Measurements from ENCODE around the gene TC2N.

Gene TC2N

DNA sequence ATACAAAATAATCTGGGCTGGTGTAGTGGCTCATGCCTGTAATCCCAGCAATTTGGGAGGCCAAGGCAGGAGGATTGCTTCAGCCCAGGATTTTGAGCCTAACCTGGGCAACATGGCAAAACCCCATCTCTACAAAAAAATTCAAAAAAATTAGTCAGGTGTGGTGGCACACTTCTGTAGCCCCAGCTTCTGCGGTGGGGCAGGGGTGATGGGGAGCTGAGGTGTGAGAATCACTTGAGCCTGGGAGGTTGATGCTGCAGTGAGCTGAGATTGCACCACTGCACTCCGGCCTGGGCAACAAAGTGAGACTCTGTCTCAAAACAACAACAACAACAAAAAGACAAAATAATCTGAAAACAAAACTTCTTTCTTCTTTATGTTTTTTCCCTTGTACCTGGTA lies 66.0 kb downstream of the TC2N start:
- no peak overlapping the region for H3K27ac ChIP-seq
- TF ChIP-seq, protein P1, sequence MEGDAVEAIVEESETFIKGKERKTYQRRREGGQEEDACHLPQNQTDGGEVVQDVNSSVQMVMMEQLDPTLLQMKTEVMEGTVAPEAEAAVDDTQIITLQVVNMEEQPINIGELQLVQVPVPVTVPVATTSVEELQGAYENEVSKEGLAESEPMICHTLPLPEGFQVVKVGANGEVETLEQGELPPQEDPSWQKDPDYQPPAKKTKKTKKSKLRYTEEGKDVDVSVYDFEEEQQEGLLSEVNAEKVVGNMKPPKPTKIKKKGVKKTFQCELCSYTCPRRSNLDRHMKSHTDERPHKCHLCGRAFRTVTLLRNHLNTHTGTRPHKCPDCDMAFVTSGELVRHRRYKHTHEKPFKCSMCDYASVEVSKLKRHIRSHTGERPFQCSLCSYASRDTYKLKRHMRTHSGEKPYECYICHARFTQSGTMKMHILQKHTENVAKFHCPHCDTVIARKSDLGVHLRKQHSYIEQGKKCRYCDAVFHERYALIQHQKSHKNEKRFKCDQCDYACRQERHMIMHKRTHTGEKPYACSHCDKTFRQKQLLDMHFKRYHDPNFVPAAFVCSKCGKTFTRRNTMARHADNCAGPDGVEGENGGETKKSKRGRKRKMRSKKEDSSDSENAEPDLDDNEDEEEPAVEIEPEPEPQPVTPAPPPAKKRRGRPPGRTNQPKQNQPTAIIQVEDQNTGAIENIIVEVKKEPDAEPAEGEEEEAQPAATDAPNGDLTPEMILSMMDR (conservative IDR thresholded peaks at IDR 0.05): no peak

DNA sequence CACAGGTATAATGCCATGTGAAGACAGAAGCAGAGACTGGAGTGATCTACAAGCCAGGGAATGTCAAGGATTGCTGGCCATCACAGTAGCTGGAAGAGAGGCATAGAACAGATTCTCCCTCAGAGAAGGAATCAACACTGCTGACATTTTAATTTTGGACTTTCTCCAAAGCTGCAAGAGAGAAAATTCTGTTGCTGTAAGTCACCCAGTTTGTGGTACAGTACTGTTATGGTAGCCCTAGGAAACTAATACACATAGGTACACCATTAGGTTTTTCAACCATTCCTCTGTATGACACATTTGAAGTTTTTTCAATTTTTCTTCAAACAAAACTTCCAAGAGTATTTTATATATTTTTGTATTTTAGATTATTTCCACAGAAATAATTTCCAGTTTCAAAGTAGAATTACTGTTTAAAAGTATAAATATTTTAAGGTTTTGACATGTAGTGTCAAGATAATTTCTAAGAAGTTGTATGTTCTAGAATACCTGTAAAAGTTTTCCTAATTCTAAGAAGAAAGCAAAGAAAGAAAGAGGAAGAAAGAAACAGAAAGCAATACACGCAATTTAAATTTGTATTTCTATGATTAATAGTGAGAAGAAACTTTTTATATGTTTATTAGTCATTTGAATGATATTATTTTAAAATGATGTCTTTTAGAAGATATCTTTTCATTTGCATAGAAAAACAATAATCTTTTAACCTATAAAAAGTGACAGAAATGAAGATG lies 70.6 kb downstream of the TC2N start:
- no peak overlapping the region for H3K27ac ChIP-seq
- TF ChIP-seq, protein P1 (conservative IDR thresholded peaks at IDR 0.05): no peak

DNA sequence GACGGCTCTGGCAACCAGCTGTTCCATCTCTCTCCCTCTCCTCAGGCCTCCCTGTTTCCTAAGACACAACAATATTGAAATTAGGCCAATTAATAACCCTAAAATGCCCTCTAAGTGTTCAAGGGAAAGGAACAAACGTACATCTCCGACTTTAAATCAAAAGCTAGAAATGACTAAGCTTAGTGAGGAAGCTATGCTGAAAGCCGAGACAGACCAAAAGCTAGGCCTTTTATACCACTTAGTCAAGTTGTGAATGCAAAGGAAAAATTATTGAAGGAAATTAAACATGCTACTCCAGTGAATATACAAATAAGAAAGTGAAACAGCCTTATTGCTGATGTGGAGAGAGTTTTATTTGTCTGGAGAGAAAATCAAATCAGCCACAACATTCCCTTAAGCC lies 73.6 kb downstream of the TC2N start:
- TF ChIP-seq, protein P1 (conservative IDR thresholded peaks at IDR 0.05): no peak
- no peak overlapping the region for H3K27ac ChIP-seq

DNA sequence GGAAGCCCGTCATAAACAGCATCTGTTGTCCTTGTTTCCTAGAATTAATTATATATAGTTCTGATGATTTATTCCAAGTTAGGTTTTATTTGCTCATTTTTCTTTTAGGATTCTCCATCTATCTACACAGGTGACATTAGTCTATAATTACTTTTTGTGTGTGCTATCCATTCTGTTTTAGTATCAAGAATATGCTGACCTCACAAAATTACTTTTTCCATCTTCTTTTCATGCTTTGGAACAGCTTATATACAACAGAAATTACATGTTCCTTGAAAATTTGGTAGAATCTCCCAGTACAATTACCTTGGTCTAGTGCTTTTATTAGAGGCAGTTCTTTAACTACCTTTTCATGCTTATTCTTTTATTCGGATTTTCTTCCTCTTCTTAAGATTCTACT lies 81.1 kb downstream of the TC2N start:
- TF ChIP-seq, protein P1 (conservative IDR thresholded peaks at IDR 0.05): no peak

DNA sequence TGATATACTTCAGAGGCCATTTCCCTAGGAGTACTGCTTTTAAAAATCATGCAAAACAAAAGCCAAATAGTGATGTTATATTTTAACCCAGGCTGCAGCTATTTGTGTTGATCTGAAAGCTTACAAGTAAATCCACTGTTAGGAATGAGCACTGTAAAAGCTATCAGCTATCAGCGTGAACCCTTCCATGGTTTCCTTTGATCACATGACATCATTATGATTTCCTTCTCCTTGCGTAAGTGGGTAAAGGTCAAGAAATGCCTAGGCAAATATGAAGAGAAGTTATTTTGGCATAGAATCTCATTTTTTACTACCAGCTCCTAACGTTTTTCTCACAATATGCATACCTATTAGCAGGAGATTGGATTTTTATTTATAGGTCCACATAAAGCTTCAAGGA lies 86.9 kb downstream of the TC2N start:
- TF ChIP-seq, protein P1 (conservative IDR thresholded peaks at IDR 0.05): no peak
- H3K27ac ChIP-seq: no peak overlapping the region

More for the DNA sequence above, 81.1 kb downstream of the TC2N start:
- no peak overlapping the region for H3K27ac ChIP-seq

DNA sequence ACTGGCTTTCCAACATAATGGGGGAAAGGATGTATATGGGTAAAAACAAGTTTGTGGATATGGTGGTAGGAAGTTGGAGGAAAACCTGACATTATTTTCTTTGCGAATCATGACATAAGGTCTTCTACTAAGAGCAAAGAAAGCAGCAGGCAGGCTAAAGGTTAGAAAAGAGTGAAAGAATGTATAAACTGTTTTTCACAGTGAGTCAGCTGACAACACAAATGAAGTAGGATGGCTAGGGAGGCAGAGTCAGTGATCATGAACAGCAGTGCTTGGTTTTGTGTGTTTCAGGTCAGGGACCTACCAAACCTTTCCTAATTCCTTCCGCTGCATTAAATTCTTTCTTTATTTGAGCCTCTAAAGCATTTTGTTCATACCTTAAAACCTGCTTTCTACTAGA lies 89.1 kb downstream of the TC2N start:
- TF ChIP-seq, protein P1 (conservative IDR thresholded peaks at IDR 0.05): no peak

DNA sequence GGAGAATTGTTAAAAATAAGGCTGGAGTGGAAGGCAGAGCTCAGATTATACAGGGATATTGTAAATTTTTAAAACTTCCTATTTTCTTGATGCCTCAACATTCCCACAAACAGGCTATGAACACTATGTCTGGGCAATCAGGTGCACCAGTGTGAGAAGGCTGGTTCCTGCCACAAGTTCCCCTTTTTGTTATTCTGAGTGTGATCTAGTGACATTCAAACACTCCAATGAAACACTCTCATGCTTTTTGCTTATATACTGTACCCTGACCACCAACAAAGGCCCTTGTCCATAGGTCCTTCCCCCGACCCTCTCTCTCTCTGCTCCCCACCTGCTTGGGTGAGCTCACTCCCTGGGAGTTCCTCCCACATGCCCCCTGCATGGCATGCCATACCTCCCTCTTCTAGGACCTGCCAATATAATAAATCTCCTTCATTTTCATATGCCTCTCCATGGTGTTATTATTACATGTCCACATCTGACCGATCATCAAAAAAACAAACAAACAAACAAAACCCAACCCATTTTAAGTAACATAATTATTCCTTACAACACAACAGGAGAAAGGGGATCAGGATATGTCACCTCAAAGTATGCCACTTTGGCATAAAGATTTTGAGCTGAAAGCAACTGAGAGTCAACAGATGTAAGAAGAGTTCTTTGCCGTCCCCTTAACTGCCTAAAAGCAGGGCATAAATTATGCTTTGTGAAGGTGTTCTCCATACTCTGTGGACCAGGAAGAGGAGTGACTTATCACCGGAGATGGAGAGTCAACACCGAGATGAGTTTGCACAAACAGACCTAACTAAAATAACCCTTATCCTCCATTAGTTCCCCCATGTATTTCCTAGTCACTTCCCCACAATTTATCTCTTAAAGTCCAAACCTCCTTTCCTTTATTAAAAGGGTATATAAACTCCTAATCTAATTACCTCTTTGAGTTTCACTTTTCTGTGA lies 92.9 kb downstream of the TC2N start:
- TF ChIP-seq, protein P1 (conservative IDR thresholded peaks at IDR 0.05): no peak
- H3K27ac ChIP-seq: no peak overlapping the region; the same call in 1 of the 2 replicates

More for the DNA sequence above, 89.1 kb downstream of the TC2N start:
- no peak overlapping the region for H3K27ac ChIP-seq

Measured in VCaP (cell line).